Right lobe of liver (tissue), 4 donors: Measurements from ENCODE around the gene SGO2.

Source experiments
- CTCF ChIP-seq, 4 donors: fragments of 200-600 bp in 3 of 4; fragments of 450-650 bp in 1 of 4; IDR thresholded peaks; one replicate each; pipeline versions ENCODE4 v1.5.1 to v1.8.0; 2016 to 2022; ENCODE audit warnings: antibody characterized with exemption in 4 of 4, mild to moderate bottlenecking in 2 of 4
- POLR2A ChIP-seq: fragments of 450-650 bp; IDR thresholded peaks from one replicate; pipeline ENCODE4 v1.6.1; 2017; ENCODE audit warnings: antibody characterized with exemption, mild to moderate bottlenecking
- donor health status: DM: no; HTN: no; CAD: no.
- donor health status: DM: no; HTN: no; CAD: no.
- donor health status: DM: no; HTN: yes; CAD: no.

GRCh38 chr2:200618590-200619021 is 92.6 kb downstream of the SGO2 start:
- no peak for TF ChIP-seq POLR2A
- no peak for TF ChIP-seq CTCF (IDR thresholded peaks at IDR 0.05)
